Ovary (tissue), 3 donors: Measurements from ENCODE around the gene SGMS2.

Experiments
- CTCF ChIP-seq, 3 donors: fragments of 450-650 bp in 2 of 3; fragments of 200-600 bp in 1 of 3; IDR thresholded peaks; one replicate each; pipeline versions ENCODE4 v1.5.1 to v1.8.0; 2016 to 2022; ENCODE audit warnings: antibody characterized with exemption in 3 of 3, mild to moderate bottlenecking in 1 of 3
- EP300 ChIP-seq: sonication (generic); formaldehyde crosslinking; IDR thresholded peaks from one replicate; pipeline ENCODE4 v1.6.1; 2017; ENCODE audit warnings: antibody characterized with exemption
- POLR2A ChIP-seq: fragments of 450-650 bp; IDR thresholded peaks from one replicate; pipeline ENCODE4 v1.6.1; 2017; ENCODE audit warnings: antibody characterized with exemption, mild to moderate bottlenecking, moderate library complexity
- donor health status: DM: no; HTN: no; CAD: no.

- no peak for TF ChIP-seq CTCF (IDR thresholded peaks at IDR 0.05)
- no peak for TF ChIP-seq POLR2A
- no peak for TF ChIP-seq EP300
Measured at GRCh38 chr4:107858158-107858742, 33.5 kb downstream of the SGMS2 start.
